NCI-H82 (cell line): ENCODE results near the gene ATP8B1.
"Not testable (repeated sequence)": the region's sequence is repeated elsewhere in the genome, so short reads cannot be mapped to it uniquely, and the experiment has no call there.

Experiments
- DNase-seq: peaks from one replicate; lab custom pipeline; 2025; lab: John Stamatoyannopoulos, UW

The ATP8B1 gene

GRCh38 chr18:57764995-57765394, 38.1 kb downstream of the ATP8B1 start:
- DNase-seq: no peak

DNA sequence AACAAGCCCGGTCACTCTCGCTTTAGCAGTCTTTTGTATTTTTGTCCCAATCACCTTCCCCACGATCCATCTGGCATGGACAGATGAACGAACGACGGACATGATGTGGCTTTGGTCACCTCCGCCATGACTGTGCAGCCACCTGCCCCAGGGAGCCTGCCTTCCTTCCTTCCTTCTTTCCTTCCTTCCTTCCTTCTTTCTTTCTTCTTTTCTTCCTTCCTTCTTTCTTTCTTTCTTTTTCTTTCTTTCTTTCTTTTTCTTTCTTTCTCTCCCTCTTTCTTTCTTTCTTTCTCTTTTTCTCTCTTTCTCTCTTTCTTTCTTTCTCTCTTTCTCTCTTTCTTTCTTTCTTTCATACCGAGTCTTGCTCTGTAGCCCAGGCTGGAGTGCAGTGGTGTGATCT, 39.0 kb downstream of the ATP8B1 start:
- DNase-seq: no peak

- no peak for DNase-seq
Measured at GRCh38 chr18:57762686-57763085, 40.4 kb downstream of the ATP8B1 start.

DNA sequence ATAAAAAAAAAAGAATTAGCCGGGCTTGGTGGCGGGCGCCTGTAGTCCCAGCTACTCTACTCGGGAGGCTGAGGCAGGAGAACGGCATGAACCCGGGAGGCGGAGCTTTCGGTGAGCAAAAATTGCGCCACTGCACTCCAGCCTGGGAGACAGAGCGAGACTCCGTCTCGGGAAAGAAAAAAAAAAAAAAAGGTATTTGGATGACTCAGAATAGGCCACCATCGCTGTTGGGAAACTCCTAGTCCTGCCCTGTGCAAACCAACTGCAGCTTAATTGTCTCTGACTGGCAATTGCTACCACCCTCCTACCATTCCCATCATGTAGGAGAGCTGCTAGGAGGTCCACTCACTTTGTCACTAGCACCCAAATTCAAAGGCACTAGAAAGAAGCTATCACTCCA, 43.5 kb downstream of the ATP8B1 start:
- DNase-seq: no peak

DNA sequence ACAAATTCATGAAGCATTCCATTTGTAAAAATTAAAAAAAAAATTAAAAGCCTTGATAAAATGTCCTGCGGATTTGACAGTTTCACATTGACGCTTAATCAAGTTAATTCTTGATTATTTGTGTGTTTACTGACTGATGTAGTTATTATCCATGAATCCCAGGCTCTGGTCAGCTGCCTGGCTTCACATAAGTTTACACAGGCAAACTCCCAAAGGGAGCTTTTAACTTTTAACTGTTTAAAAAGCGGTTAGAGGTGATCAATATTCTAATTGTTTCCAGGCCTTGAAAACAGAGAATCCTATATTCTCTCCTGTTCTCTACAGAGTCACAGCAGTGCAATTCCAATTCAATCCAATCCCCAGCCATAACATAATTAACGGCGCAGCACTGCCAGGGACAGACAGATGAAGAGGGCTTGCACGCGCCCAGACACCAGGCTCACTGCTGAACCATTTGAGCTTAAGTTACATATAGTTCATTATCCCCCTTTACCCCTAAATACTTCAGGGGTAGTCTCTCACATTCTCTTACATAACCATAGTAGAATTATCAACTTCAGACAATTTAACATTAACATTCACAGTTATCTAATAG, 47.5 kb downstream of the ATP8B1 start:
- peak; percentile 18 for DNase-seq

DNA sequence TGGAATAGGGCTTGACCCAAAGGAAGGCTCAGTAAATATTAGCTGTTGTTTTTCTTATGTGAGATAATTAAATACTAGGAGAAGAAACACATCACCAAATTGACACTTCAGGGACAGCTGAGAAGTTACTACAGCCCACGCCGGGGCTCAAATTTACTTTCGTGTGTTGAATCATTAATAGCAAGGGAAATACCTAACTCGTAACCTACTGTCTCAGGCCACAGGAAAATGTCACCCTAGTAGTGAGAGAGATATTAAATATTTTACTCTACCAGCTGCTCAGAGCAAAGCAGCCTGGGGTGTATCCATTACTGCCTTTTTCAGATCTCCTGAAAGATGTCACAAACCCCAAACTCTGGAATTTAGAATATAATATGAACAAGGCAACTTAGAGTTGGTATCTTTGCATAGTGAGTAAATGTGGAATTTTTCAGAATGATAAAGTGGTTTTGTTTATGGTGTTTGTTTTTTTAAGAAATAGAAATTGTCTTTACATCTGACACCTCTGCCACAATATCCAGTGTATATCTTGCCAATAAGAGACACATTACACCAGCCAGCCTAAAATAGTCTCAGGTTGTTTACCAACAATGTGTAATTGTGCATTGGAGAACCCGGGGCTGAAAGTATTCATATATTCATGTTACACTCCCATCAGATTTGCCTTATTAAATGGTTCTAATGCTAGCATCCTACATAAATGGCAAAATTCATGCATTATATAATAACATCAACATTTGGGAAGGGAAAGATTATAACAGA, 48.4 kb downstream of the ATP8B1 start:
- DNase-seq: no peak

DNA sequence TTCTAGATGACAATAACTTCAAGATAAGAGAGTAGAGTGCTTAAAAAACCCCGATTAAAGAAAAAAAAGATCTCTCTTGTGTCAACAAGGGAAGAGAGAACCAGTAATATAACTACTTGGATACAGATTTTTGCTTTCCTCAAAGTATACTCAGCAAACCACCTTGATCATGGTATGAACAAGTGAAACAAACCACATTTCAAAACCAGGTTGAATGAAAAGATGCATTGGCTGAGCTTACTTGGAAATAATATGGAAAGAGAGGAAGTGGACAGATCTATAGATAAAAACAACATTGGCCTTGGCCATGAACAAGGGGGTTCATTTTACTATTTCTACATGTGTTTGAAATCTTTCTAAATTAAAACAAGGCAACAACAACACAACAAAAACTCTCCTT, 50.1 kb downstream of the ATP8B1 start:
- DNase-seq: no peak

DNA sequence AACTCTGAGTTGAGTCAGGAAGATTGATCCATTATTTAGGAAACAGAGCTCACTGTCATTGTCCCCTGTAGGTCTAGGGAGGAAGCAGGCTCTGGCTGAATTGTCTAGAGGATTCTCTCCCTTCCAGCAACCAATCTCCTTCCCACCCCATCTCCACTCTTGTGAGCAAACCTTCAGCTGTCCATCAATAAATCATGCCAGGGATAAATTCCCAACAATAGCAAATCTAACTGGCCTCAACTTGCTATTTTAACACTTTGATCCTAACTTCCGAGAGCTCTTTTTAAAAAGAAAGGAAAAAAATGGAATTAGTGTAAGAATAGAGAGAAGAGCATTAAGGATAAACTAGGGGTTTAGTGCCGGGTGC, 53.5 kb downstream of the ATP8B1 start:
- no peak for DNase-seq

GRCh38 chr18:57748770-57749603, 54.1 kb downstream of the ATP8B1 start:
- no peak for DNase-seq

GRCh38 chr18:57747809-57748680, 55.1 kb downstream of the ATP8B1 start:
- DNase-seq: no peak

DNA sequence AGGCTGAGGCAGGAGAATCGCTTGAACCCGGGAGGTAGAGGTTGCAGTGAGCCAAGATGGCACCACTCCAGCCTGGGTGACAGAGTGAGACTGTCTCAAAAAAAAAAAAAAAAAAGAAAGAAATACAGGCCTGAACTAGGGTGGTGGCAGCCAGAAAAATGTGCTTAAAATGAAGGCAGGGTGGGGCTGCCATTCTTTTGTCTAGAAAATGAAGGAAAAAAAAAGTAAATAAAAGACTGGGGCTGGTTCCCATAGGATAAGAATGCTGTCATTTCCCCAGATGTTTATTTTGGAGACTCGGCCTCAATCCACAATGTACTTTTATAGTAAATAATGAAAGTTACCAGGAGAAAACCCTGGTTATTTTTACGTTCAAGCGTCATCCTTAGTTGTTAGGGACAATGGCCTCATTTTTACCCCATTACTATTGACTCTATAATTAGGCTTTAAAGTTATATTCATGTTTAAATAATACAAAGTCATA, 58.9 kb downstream of the ATP8B1 start:
- no peak for DNase-seq

DNA sequence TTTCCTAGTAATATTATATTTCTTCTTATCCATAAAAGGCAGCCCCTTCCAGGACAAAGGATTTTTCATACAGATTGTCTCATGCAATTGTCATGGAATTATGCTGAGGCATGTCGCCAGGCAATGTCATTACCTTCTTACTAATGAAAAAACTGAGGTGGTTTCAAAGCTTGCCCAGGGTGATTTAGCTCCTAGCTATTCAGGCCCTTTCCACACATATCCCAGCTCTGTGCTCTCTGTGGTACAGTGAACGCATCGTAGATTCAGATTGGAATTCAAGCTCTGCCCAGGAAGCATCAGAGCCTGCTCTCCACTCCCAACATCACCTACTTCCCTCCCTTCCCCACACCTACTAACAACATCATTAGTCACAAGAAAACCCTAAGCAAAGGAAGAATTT, 60.1 kb downstream of the ATP8B1 start:
- DNase-seq: no peak

DNA sequence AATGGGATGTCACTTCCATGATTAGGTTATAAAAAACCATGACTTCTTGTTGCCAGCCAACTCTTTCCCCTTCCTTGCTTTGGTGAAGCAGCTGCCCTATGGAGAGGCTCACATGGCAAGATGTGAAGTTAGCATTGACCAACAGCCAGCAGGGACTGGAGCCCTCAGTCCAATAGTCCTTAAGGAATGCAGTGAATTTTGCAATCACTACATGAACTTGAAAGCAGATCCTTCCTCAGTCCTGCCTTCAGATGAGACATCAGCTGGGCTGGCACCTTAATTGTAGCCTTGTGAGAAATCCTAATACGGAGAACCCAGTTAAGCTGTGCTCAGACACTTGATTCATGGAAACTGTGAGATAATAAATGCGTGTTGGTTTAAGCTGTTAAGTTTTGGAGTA, 61.8 kb downstream of the ATP8B1 start:
- DNase-seq: no peak

DNA sequence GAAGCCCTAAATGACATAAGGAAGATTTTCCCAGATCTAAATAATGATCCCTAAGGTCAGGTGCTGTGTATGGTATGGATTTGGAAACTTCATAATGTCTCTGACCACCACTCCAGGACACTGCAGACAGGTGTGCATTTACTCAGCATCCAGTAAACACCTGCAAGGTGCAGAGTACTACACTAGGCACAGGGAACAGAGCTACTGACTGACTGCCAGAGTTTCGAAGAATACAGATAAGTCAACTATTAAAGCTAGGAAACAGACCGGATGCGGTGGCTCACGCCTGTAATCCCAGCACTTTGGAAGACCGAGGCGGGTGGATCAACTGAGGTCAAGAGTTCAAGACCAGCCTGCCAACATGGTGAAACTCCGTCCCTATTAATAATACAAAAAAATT, 65.0 kb downstream of the ATP8B1 start:
- DNase-seq: no peak

DNA sequence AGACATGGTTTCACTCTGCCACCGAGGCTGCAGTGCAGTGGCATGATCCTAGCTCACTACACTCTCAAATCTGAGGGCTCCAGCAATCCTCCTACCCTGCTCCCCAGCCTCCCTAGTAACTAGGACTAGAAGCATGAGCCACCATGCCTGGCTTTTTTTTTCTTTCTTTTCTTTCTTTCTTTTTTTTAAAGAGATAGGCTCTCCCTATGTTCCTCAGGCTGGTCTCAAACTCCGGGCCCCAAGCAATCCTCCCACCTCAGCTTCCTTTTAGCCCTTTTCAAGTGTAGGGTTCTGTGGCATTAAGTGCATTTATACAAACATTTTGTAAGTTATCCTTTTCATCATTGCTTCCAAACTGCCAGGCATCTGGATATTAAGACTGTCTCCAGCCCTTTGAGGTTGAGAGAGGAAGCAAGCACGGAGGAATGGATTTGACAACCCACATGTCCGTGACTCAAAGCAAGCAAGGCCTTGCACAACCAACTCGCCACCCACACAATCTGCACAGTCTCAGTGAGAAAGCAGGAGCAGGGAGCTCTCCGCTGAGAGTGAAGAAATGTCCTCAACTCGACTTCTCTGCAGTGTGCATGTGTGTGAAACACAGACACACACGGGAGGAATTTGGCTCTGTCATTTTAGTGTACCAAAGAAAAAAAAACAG, 65.6 kb downstream of the ATP8B1 start:
- DNase-seq: no peak

GRCh38 chr18:57735042-57735441, 68.1 kb downstream of the ATP8B1 start:
- not testable (repeated sequence) for DNase-seq

- DNase-seq: no peak
Measured at GRCh38 chr18:57733861-57734260, 69.3 kb downstream of the ATP8B1 start.

- DNase-seq: no peak
Measured at GRCh38 chr18:57730146-57730545, 73.0 kb downstream of the ATP8B1 start.

- DNase-seq: no peak
Measured at GRCh38 chr18:57728941-57729511, 74.1 kb downstream of the ATP8B1 start.

DNA sequence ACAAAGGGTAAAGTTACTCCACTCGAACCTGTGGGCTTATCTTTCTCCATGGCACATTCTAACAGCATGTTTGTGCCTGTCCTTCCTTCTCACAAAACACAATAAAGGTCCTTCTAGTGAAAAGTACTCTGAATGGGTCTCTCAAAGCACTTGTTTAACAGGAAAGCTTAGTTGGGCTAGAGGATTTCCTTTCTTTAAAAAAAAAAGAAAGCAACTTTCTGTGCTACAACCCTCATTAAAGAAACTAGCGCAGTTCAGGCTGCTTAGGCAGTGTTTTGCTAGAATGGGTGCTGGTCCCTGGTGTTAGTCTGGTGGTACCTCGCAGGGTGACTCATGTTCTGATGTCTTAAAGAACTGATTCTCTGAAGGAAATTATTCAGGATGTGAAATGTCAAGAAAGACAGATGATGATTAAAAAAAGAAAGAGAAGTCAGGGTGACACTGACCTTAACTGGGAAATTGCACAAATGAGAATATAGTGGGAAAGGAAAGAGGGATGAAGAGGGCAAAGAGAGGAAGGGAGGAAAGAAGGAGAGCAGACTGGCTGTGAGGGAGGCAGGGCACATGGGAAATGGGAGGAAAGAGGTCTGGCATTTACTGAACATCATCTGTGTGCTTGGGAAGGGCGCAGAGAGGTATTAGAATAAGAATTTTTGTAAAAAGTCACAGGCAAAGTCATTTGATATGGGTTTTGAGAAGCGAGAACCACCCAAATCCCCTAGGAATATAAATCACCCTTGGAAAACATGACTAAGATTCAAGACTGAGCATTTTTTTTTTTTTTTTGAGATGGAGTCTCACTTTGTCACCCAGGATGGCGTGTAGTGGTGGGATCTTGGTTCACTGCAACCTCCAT, 74.9 kb downstream of the ATP8B1 start:
- DNase-seq: no peak
